ENCODE data around the gene FLNC. TPM values are rescaled to one million over a fixed set of nuclear protein-coding genes. Genes with fewer than 3 reads are reported as not detected.

FLNC gene
- total and polyA plus RNA-seq, 9 of the 15 experiments (the other 6 are each of a cell fraction or from before 2014, with no cell fraction given) = 0.90 to 155 (median 28.8) TPM

- no peak for TF ChIP-seq TBL1XR1 (IDR thresholded peaks at IDR 0.05; ENCODE audit: low read length in 2 of 2)
- no peak for TF ChIP-seq PATZ1 (CRISPR knock-in tag; IDR thresholded peaks at IDR 0.05; ENCODE audit: borderline replicate concordance)
- TF ChIP-seq MEF2A (IDR thresholded peaks at IDR 0.05; ENCODE audit: control insufficient read depth, low read depth, low read length) = no peak
- TF ChIP-seq FOXK2 (conservative IDR thresholded peaks at IDR 0.05 in 1 of 2, IDR thresholded peaks at IDR 0.05 in 1 of 2; ENCODE audit: low read depth in 2 of 2) = no peak
- TF ChIP-seq ZBTB17 (CRISPR knock-in tag; IDR thresholded peaks at IDR 0.05) = 0 out of 2 replicates have a peak, but pooled peaks have one; percentile 17
- peak; percentile 72; the same call in 1 of the 2 replicates for TF ChIP-seq MTA3 (IDR thresholded peaks at IDR 0.05; ENCODE audit: borderline replicate concordance)
- TF ChIP-seq ZKSCAN1 (IDR thresholded peaks at IDR 0.05; ENCODE audit: low read depth, low read length) = 0 out of 2 replicates have a peak, but pooled peaks have one; percentile 12
- TF ChIP-seq CREB3L1 (IDR thresholded peaks at IDR 0.05; ENCODE audit: borderline replicate concordance, low read depth) = no peak
- peak; percentile 80 for TF ChIP-seq CXXC5 (CRISPR knock-in tag; IDR thresholded peaks at IDR 0.05)
- no peak for TF ChIP-seq ARHGAP35 (IDR thresholded peaks at IDR 0.05; ENCODE audit: partially characterized antibody)
- 0 out of 2 replicates have a peak, but pooled peaks have one; percentile 56 for TF ChIP-seq BRD4 (IDR thresholded peaks at IDR 0.05)
- peak; percentile 72 for TF ChIP-seq ELF1 (tag; IDR thresholded peaks at IDR 0.05)
- peak; percentile 72; the same call in 1 of the 2 replicates for TF ChIP-seq ZNF436 (CRISPR knock-in tag; IDR thresholded peaks at IDR 0.05)
- TF ChIP-seq ZNF263 (CRISPR knock-in tag; IDR thresholded peaks at IDR 0.05; ENCODE audit: borderline replicate concordance) = peak; percentile 94
- TF ChIP-seq HNRNPLL (IDR thresholded peaks at IDR 0.05; ENCODE audit: low read depth, low read length, poor library complexity, severe bottlenecking) = peak; percentile 71
- peak; percentile 57; the same call in 1 of the 2 replicates for TF ChIP-seq MIER1 (IDR thresholded peaks at IDR 0.05; ENCODE audit: low read depth)
- peak; percentile 51 for TF ChIP-seq RBM25 (IDR thresholded peaks at IDR 0.05; ENCODE audit: low read depth, low read length, severe bottlenecking)
- no peak for TF ChIP-seq ZNF507 (tag; conservative IDR thresholded peaks at IDR 0.05)
- peak; percentile 23; the same call in 1 of the 2 replicates for TF ChIP-seq ESRRA (IDR thresholded peaks at IDR 0.05; ENCODE audit: borderline replicate concordance, low read depth)
- no peak for TF ChIP-seq SOX6 (IDR thresholded peaks at IDR 0.05)
- TF ChIP-seq RBFOX2 (IDR thresholded peaks at IDR 0.05; ENCODE audit: low read depth, low read length) = peak; percentile 88
- peak; percentile 51 for TF ChIP-seq HMGN3 (IDR thresholded peaks at IDR 0.05; ENCODE audit: borderline replicate concordance, extremely low read depth, insufficient read length, low read depth, low read length)
- TF ChIP-seq NR2C1 (IDR thresholded peaks at IDR 0.05) = no peak
- TF ChIP-seq NR2C1 (tag; IDR thresholded peaks at IDR 0.05) = no peak
- peak; percentile 67 for TF ChIP-seq TBP (optimal IDR thresholded peaks at IDR 0.05; ENCODE audit: low read depth, low read length)
Measured at GRCh38 chr7:128791121-128791971, 38.9 kb upstream of the FLNC start, which contains the start of gene CCDC136 (continued).
